Activated CD4-positive, alpha-beta T cell treated with anti-CD3 and anti-CD28 coated beads, Interleukin-2, amount 50 U/mL, for 1 hour (primary cell): ENCODE measurements around the gene MAPK7.
"Not testable (repeated sequence)": the region's sequence is repeated elsewhere in the genome, so short reads cannot be mapped to it uniquely, and the experiment has no call there.

Experiments
- DNase-seq: peaks from one replicate; pipeline ENCODE4 v3.0.0-alpha.2; 2020

MAPK7 gene

DNA sequence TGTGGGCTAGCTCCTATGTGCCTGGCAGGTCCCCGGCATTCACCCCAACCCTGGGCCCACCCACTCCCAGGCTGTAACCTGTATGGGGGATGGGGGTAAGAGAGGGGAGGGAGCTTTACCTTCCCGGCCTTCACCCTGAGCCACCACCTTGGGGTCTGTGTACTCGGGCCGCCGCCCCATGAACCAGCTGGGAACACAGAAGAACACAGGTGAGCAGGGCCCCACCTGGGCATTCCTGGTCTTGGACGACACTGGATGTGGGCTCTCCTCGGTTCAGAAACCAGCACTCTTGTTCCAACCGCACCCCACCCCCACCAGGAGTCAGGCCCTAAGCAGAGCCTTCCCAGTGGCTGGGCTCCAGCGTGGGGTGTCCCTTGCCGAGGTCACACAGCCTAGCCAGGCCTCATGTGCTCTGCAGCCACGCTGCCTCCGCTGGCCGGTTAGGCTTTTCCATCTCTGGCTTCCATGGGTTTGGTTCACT, 34.6 kb upstream of the MAPK7 start:
- no peak for DNase-seq

DNA sequence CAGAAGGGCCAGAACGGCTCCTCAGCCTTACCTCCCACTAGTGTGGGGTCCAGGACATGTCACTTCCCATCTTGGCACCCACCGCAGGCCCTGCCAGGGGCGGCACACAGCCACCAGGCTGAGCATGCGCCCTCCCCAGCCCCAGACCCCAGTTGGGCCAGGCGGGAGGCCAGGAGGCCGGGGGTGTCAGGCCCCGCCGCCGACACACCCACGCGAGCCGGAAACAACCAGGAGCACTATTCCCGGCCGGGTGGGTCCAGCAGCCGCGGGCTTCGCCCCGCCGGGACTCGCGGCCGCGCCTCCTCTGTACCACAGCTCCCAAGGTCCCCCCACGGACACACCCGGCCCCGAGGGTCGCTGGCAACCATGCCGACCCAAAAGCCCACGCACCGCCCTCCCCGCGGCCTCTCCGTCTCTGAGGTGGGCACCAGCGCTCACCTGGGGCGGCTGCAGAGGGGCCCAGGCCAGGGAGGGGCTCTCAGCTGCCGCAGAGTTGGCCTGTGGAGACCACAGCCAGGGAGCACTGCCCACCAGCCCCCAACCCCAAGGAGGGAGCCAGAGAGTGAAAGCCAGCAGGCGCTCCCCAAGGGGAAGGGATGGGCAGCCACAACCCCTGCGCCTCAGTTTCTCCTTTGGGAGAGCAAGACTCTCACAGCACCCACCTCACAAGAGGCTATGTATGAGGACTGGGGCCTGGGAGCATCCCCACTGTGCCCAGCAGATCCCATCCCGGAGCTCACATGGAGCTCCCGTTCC, 33.8 kb upstream of the MAPK7 start:
- no peak for DNase-seq

DNA sequence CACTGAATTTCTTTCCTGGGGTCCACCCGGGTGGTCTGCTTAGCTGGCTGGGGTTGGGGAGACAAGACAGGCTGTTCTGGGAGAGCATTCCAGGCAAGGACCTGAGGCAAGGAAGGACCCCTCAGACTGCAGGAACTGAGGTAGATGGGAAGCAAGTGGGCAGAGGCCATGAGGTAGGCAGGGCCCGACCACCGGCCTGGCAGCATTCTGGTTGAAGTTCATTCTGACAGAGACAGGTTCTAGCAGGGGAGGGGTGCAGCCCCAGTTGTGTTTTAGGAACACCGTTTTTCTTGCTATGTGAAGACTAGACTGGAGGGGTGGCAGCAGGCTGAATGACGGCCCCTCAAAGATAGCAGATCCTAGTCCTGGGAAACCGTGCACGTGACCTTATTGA, 33.2 kb upstream of the MAPK7 start:
- no peak for DNase-seq

DNA sequence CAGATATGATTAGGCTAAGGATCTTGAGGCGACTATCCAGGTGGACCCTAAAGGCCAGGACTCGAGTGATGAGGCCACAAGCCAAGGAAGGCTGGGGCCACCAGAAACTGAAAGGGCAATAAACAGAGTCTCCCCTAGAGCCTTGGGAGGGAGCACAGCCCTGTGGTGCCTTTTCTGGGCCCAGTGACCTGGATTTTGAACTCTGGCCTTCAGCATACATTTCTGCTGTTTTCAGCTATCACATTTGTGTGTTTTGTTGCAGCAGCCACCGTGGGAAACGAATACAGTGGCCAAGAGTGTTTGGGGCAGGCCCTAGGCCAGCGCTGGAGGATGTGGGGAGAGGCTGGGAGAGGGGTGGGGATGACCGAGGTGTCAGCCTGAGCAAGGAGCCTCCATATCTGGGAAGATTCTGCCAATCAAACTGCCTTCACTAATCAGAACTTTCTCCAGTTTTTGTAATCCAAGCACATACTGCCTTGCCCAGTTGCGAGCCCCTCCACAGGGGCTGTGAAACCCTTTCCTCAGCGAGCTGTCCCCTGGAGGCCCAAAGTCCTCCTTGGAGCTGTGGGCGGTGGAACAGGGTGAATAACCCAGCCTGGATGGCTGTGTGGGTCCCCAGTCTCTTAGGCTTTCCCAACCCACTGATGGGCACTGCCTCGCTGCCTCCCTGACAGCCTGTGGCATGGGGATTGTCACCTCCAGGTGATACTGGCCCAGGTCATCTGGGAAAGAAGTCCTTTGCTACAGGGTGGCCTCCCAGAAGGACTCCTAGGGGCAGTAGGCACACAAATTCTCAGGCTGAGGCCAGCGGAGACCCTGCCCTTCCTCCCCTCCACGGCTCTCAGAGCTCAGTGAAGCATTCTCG, 32.6 kb upstream of the MAPK7 start:
- DNase-seq: no peak

DNA sequence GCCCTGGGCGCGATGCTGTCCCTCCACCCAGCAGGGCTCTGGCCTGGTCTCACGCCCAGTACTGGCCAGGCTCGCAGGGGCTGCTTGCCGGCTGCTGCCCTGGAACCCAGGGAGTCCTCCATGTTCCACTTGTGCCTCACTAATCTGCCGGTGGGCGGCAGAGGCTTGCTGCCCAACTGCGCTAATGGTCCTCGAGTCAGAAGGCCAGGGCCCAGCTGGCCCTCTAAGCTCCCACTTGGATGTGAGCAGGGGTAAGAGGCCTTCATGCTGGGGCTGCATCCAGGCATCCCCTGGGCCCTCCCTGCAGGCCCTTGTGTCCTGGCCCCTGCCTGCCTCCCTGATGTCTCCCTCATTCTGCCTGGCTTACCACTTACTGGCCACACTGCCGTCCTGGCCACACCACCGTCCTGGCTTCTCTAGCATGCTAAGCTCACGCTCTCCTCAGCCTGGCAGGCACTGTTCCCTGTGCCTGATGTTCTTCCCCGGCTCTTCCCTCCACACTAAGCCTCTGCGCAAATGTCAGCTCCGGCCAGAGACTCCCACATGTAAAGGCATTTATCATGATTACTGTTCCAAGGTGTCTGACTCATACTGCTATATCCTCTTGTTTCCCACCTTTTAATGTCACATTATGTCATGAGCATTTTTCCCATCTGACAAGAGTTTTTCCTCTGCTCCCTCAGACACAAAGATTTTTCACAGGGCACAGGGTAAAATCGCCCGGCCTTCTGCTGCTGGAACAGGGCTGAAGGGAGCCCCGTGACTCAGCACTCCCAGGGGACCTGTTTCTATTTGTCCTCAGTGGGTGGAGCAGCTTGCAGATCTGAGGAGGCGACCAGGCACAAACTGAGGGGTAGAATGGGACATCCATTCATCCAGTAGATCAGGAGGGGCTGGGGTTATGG, 31.7 kb upstream of the MAPK7 start:
- no peak for DNase-seq

DNA sequence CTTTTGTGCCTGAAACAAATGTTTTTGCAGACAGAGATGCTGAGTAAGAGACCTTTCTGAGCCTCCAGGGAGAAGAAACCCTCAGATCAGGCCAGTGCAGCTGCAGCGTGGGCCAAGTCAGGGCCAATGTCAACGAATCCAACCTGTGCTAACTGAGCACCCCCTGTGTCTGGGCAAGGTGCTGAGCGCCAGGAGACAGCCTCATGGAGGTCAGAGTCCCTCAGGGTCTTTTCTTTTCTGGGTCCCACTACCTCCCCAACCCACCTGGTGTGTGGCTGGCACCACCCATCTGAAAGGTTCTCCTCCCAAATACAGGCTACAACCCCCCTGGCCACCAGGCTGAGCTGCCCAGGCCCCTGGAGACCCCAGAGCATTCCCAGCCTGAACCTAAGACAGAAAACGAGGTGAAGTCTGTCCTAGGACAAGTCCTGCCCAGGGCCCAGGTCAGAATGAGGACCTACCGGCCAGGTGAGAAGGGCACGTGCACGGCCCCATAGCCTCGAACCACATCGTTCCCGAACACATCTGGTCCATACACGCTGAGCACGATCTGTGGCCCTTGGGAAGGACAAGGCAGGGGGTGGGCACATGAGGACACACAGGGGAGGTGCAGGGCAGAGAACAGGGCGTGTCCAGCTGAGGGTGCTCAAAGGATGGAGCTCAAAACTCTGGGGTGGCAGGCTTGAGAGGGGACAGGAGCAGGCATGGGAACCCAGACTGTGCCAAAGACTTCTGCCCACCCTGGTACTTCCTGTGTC, 30.8 kb upstream of the MAPK7 start:
- no peak for DNase-seq

DNA sequence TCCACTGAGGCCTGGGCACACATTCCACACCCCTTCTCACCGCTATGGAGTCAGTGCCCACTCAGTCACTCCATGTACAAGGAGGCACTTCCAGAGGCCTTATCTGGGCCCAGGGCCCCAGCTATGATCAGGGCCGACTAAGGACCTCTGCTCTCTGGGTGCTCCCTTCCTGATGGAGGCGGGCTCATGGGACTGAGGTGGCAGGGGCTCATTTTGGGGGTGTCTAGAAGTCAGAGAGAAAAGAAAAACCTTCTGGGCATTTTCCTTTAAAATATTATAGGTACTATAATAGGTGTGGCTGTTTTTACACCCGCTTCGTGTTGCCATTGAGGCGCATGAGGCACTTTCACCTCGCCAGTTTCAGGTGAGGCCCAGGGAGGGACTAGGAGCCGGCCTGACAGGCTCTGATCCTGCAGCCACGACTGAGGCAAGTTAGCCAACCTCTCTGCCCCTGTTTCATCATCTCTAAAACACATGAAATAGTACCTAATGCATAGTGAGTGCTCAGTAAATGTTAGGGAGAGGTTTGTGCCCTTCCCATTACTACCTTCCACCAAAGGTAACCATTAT, 30.1 kb upstream of the MAPK7 start:
- no peak for DNase-seq

DNA sequence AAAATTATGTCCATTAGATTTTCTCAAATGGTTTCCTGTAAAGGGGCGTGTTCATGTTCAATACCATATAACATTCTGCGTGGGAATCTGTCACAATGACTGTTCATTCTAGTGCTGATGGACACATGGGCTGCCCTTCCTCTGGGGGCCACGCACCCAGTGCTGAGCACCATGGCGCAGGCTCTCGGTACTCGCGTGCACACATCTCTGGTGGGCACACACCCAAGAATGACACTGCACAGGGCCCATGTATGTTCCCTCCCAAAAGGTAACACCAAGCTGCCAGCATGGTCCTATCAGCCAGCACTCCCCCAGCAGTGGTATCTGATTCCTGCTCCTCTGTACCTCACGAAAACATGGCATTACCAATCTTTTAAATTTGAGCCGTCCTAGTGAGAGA, 29.5 kb upstream of the MAPK7 start:
- DNase-seq: no peak

DNA sequence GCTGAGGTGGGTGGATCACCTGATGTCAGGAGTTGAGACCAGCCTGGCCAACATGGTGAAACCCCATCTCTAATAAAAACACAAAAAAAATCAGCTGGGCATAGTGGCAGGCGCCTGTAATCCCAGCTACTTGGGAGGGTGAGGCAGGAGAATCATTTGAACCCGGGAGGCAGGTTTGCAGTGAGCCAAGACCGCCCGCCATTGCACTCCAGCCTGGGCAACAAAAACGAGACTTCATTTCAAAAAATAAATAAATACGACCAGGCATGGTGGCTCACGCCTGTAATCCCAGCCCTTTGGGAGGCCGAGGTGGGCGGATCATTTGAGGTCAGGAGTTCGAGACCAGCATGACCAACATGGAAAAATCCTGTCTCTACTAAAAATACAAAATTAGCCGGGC, 24.9 kb upstream of the MAPK7 start:
- not testable (repeated sequence) for DNase-seq

DNA sequence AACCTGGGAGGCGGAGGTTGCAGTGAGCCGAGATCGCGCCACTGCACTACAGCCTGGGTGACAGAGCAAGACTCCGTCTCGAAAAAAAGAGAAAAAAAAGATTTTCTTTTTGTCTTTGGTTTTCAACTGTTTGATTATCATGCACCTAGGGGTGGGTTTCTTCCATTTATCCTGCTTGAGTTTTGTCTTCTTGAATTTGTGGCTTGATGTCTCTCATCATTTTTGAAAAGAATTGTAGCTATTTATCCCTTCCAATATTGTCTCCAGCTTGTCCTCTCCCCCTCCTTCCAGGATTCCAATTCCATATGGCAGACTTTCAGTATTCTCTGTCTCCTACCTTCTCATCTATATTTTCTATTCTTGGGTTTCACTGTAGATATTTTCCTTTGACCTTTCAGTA, 23.6 kb upstream of the MAPK7 start:
- no peak for DNase-seq

DNA sequence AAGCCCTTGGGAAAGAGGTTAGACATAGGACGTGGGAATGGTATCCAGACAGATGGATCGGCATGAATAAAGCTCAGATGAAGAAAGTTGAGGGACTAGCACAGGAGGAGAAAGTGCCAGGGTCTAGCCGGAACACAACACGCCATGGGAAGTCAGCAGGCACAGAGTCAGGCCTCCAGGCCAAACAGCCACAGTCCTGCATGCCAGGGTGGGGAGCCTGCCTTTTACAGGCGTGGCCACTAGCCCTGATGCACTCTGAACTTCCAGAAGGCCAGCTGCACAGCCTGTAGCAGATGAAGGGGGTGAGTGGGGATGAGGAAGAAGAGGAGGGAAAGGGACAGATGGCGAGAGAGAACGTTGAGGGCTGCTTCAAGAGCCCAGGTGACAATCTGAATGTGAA, 20.9 kb upstream of the MAPK7 start:
- no peak for DNase-seq

DNA sequence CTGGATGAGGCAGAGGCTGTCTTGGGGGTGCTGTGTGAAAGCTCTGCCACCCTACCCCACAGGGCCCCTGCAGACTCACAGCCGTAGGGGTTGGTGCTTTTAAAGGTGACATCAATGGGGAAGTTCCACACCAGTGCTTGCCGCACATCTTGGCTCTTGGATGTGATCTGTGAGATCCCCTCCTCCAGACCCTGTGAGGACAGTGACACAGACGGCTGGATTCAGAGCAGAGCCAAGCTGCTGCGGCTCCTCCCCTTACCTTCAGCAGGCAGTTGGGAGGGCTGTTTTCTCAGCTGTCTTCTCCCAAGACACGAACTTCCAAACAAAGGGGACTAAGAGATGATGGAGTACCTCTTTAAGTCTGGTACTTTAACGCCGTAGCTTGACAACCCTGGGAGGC, 20.5 kb upstream of the MAPK7 start:
- no peak for DNase-seq

DNA sequence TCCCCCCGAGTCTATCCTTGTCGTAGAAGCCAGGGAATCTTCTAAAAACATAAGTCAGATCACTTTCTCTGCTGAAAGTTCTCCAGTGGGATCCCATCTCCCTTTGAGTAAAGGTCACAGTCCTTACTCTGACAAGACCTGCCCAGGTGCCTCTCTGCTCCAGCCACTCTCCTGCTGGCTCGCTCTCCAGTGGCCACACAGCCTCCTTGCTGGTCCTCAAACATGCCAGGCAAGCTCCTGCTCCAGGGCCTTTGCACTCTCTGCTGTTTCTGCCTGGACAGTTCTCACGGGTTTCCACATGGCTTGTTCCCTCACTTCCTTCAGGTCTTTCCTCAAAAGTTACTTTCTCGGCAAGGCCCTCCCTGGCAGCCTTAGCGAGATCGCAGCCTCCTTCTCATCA, 19.1 kb upstream of the MAPK7 start:
- no peak for DNase-seq

DNA sequence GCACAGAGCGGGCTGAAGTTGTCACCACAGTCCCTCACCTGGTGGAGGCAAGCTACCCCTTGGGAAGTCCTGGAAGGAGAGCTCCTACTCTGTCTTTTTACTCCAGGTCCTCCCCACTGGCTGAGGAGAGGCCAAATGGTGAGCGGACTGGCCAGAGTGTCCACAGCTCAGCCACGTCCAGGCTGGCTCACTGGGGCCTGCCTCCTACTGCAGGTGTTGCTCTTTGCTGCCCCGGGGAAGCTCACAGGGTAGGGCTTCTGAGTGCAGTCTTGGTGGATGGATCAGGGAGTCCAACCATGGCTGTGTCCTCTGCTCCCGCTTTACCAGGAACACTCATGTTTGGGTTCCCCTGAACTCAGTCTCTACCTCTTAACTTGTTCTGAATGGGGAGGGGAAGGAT, 18.4 kb upstream of the MAPK7 start:
- no peak for DNase-seq

DNA sequence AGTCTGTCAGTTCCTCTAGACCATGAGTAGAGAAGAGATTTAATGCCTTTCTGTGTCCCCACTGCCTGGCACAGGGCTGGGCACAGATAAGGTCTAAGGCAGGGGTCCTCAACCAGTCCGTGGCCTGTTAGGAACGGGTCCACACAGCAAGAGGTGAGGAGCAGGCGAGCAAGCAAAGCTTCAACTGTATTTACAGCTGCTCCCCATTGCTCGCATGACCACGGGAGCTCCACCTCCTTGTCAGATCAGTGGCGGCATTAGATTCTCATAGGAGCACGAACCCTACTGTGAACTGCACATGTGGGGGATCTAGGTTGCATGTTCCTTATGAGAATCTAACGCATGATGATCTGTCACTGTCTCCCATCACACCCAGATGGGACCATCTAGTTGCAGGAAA, 17.5 kb upstream of the MAPK7 start:
- no peak for DNase-seq

DNA sequence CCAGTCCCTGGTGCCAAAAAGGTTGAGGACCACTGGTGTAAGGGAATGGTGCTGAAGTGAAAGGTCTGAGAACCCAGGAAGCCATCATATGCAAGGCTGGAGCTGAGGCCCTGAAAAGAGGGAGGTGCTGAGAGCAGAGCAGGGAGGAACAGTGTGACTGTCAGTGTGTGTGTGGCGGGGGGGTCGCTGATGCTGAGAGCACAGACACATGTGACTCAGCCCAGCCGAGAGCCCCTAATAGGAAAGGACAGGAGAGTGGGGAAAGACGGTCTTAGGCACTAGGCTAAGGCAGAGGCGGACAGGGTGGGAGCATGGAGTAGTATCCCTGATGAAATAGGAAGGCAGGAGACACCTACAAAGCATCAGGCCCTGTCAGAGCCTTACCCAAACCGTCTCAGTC, 17.0 kb upstream of the MAPK7 start:
- DNase-seq: no peak

DNA sequence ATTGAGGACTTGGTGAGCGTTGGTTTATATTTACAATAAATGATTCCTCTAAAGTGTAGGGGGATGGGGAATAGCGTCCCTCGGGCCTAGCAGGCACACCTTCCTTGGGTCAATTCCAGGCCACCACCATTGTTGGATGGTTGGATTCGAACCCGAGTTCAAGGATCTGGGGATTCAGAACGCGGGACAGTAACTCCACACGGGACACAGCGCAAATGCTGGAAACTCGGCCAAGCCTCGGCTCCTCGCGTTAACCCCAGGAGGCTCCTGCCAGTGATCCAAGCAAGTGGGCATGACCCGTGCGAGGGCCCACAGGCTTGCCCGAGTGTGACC, 16.4 kb upstream of the MAPK7 start:
- DNase-seq: no peak

DNA sequence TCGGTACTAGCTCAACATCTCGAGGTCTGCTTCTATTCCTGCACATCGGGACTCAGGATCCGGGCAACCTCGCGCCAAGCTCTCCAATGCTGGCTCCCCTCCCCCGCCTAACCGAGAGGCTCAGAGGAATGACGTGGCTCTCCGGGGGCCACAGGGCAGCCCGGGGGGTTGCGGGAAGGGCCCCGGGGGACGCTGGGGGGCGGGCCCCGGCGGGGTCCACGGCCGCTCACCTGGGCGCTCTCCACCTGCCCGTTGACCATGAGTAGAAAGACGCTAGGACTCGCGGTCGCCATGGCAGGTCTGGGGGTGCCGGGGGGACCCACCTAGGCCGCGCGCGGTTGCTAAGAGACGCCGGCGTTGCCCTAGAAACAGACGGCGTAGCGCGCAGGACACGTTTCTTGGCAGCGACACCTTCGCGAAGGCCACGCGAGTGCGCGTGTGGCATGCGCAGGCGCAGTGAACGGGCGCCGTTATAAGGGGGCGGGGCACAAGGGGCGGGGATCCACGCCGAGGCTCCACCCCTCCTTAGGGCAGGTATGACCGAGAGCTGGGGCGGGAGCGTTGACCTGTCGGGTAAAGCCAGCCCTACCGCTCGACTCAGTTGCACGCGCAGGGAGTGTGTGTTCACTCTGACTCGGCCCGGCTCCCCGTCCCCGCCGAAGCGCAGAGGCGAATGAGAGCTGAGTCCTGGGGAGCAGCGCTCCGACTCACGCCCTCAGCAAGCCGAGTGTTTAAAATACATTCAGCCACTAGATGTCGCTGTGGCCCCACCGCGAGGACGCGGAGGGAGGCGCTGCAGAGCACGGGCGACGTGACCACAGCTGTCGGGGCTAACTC, 15.8 kb upstream of the MAPK7 start, which contains the start of gene B9D1:
TSS of gene B9D1 (minus strand) at position 447 of the 837 bp plus-strand sequence. CDS start at position 293, 154 bp downstream.
- DNase-seq: peak; percentile 93

DNA sequence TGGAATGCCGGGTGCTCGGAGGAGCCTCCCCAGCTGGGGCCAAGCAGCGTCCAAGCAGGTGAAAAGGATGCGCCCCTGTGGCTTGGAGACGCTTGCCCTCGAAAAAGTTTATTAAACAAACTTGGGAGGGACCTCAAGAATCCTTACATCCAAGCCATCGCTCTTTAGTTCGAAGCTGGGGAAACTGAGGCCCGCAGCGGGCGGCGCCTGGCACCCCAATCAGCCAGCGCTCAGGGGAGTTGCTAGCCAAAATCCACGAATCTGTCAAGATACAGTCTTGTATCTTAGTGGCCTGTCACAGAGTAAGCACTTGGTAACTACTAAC, 15.2 kb upstream of the MAPK7 start:
- no peak for DNase-seq

DNA sequence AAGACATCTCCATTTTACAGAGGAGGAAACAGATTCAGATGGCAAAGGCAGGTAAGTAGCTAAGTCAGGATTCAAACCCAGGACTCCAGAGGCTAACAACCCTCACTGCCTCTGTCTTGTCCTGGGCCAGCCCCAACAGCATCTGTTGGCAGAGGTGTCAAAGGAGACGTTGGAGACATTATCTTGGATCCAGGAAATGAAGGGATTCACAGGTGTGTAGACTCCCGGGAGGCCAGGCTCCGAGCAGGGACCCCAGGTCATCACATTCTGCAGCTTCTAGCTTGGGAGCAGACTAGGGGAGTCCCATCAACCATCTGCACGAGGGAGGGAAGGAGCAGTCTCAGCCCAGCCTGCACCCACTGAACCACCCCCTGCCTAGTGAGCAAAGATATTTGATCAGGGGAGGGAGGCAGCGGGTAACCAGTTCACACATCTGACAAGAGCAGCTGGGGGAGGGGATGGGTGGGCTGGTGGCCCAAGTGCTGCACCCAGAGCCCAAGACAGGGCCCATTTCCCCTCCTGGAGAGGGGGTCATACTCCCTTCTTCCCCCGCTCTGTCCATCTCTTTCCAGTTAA, 14.8 kb upstream of the MAPK7 start:
- no peak for DNase-seq
